Loucy (cell line): ENCODE measurements around the gene HACD3.

Source experiments
- H2AFZ ChIP-seq: fragments of 200-600 bp; sonication (generic); 2 replicates; pipeline ENCODE4 v1.6.0; 2016; ENCODE audit warnings: antibody characterized with exemption, mild to moderate bottlenecking, low read length, moderate library complexity
- H3F3A ChIP-seq: fragments of 200-600 bp; 2 replicates; pipeline ENCODE4 v1.6.0; 2016; ENCODE audit warnings: antibody characterized with exemption, low read depth, mild to moderate bottlenecking
- H3K27me3 ChIP-seq: fragments of 200-600 bp; sonication (generic); 2 replicates; pipeline ENCODE4 v1.6.1; 2014; ENCODE audit warnings: low read length, mild to moderate bottlenecking; ENCODE audit not compliant: insufficient read depth, poor library complexity, severe bottlenecking
- H3K36me3 ChIP-seq: fragments of 200-600 bp; sonication (generic); 2 replicates; pipeline ENCODE4 v1.6.1; 2016; ENCODE audit warnings: low read length; ENCODE audit not compliant: insufficient read depth
- H3K4me1 ChIP-seq: fragments of 200-600 bp; sonication (generic); 2 replicates; pipeline ENCODE4 v1.5.1; 2014; ENCODE audit warnings: low read length, mild to moderate bottlenecking; ENCODE audit not compliant: insufficient read depth, poor library complexity, severe bottlenecking
- H3K4me2 ChIP-seq: fragments of 200-600 bp; sonication (generic); 2 replicates; pipeline ENCODE4 v1.6.0; 2014; ENCODE audit warnings: antibody characterized with exemption, low read length, low read depth, mild to moderate bottlenecking; ENCODE audit not compliant: poor library complexity, severe bottlenecking
- H3K4me3 ChIP-seq: fragments of 200-600 bp; sonication (generic); 2 replicates; pipeline ENCODE4 v1.5.1; 2014; ENCODE audit warnings: low read length, mild to moderate bottlenecking, mixed read lengths; ENCODE audit not compliant: poor library complexity, severe bottlenecking
- H3K79me2 ChIP-seq: fragments of 200-600 bp; sonication (generic); 2 replicates; pipeline ENCODE4 v1.6.1; 2014; ENCODE audit warnings: low read length; ENCODE audit not compliant: insufficient read depth
- H3K9ac ChIP-seq: fragments of 200-600 bp; sonication (generic); 2 replicates; pipeline ENCODE4 v1.6.0; 2014; ENCODE audit warnings: mild to moderate bottlenecking, low read depth, low read length, moderate library complexity; ENCODE audit not compliant: poor library complexity, severe bottlenecking
- H3K9me2 ChIP-seq: fragments of 200-600 bp; sonication (generic); replicated peaks from 2 replicates; pipeline ENCODE4 v1.6.1; 2016; ENCODE audit warnings: low read depth, low read length, mixed read lengths
- H3K9me3 ChIP-seq: fragments of 200-600 bp; sonication (generic); 2 replicates; pipeline ENCODE4 v1.6.1; 2014; ENCODE audit warnings: mild to moderate bottlenecking, antibody characterized with exemption, low read length, low read depth; ENCODE audit not compliant: insufficient read depth
- H4K20me1 ChIP-seq: fragments of 200-600 bp; sonication (generic); 2 replicates; pipeline ENCODE4 v1.6.0; 2014; ENCODE audit warnings: antibody characterized with exemption, low read length, mild to moderate bottlenecking; ENCODE audit not compliant: insufficient read depth, poor library complexity, severe bottlenecking
- EZH2phosphoT487 ChIP-seq: fragments of 200-600 bp; IDR thresholded peaks from 2 replicates; pipeline ENCODE4 v1.6.1; 2018; ENCODE audit warnings: antibody characterized with exemption, mild to moderate bottlenecking, moderate library complexity, borderline replicate concordance
- TF ChIP-seq, protein P1 (sequence below): fragments of 200-600 bp; sonication (generic); conservative IDR thresholded peaks from 2 replicates; pipeline ENCODE4 v1.5.1; 2014; ENCODE audit warnings: mild to moderate bottlenecking, antibody characterized with exemption, low read length

Gene HACD3

DNA sequence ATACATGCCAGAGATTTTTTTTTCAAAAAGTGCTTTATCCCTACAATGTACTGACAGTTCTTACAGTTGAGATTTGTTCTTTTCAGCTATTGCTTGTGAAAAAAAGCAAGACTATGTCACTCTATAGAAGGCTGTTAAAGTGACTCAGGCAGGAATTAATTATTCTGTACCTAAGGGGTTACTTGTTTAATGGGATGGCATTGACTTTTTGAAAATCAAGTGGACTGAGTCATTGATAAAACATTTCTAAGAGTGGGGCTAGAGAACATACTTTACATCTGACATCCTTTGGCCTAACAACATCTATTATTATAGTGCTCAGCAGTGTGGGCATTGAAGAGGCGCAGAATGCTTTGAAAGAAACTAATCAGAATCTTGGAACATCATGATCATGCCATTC lies 46.4 kb downstream of the HACD3 start:
- Histone ChIP-seq H3K9me2 (no peaks in the 10 kb centered on the region), H3K9me3 (no peaks in the 10 kb centered on the region), H3K4me3 (no peak overlapping the region), H3K4me2 (no peak overlapping the region), H3K36me3 (peaks cover 52% of the 10 kb centered on the region), H3F3A (0 out of 2 replicates have a peak, but pooled peaks cover 4% of the 10 kb centered on the region), H4K20me1 (no peaks in the 10 kb centered on the region), H3K79me2 (no peaks in the 10 kb centered on the region), H3K9ac (no peak overlapping the region), H3K4me1 (peaks cover 26% of the 10 kb centered on the region), H2AFZ (no peak overlapping the region), H3K27me3 (no peaks in the 10 kb centered on the region)
- TF ChIP-seq, protein P1, sequence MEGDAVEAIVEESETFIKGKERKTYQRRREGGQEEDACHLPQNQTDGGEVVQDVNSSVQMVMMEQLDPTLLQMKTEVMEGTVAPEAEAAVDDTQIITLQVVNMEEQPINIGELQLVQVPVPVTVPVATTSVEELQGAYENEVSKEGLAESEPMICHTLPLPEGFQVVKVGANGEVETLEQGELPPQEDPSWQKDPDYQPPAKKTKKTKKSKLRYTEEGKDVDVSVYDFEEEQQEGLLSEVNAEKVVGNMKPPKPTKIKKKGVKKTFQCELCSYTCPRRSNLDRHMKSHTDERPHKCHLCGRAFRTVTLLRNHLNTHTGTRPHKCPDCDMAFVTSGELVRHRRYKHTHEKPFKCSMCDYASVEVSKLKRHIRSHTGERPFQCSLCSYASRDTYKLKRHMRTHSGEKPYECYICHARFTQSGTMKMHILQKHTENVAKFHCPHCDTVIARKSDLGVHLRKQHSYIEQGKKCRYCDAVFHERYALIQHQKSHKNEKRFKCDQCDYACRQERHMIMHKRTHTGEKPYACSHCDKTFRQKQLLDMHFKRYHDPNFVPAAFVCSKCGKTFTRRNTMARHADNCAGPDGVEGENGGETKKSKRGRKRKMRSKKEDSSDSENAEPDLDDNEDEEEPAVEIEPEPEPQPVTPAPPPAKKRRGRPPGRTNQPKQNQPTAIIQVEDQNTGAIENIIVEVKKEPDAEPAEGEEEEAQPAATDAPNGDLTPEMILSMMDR: no peak
- TF ChIP-seq EZH2phosphoT487: no peak

DNA sequence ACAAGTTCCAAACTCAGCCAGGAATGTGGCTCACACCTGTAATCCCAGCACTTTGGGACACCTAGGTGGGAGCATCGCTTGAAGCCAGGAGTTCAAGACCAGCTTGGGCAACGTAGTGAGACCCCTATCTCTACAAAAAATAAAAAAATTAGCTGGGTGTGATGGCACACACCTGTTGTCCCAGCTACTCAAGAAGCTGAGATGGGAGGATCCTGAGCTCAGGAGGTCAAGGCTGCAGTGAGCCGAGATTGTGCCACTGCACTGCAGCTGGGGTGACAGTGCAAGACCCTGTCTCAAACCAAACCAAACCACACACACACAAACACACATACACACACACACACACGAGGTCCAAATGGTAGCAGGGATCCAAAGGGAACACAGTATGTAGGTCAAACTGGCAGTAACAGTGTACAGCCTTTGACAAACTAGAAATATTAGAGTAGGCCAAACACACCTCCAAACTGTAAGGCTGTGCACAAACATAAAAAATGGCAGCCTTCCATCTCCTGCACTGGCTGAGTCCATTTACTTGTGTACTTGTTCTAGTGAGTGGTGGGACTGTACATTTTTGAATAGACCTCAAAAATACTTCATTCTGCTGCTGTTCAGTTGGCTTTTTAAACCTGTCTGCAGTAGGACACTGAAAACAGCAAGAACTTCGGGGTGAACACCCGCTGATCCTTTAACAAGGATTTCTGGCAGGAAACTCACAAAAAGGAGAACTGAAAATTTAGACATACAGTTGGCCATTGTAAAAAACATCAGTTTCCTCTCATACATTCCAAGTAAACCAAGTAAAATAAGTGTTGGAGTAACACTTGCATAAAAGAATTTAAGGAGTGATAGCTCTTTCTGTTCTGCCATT lies 47.1 kb downstream of the HACD3 start:
- TF ChIP-seq, protein P1: no peak
- TF ChIP-seq EZH2phosphoT487: no peak
- H3K9me2 ChIP-seq: no peaks in the 10 kb centered on the region
- H3K9me3 ChIP-seq: no peaks in the 10 kb centered on the region
- H3K27me3 ChIP-seq: no peaks in the 10 kb centered on the region
- H4K20me1 ChIP-seq: no peaks in the 10 kb centered on the region
- H2AFZ ChIP-seq: no peak overlapping the region
- H3K36me3 ChIP-seq: peaks cover 45% of the 10 kb centered on the region
- no peak overlapping the region for H3K4me3 ChIP-seq
- no peak overlapping the region for H3K4me2 ChIP-seq
- H3F3A ChIP-seq: 0 out of 2 replicates have a peak, but pooled peaks cover 4% of the 10 kb centered on the region
- H3K4me1 ChIP-seq: peaks cover 33% of the 10 kb centered on the region
- no peak overlapping the region for H3K9ac ChIP-seq
- no peaks in the 10 kb centered on the region for H3K79me2 ChIP-seq

DNA sequence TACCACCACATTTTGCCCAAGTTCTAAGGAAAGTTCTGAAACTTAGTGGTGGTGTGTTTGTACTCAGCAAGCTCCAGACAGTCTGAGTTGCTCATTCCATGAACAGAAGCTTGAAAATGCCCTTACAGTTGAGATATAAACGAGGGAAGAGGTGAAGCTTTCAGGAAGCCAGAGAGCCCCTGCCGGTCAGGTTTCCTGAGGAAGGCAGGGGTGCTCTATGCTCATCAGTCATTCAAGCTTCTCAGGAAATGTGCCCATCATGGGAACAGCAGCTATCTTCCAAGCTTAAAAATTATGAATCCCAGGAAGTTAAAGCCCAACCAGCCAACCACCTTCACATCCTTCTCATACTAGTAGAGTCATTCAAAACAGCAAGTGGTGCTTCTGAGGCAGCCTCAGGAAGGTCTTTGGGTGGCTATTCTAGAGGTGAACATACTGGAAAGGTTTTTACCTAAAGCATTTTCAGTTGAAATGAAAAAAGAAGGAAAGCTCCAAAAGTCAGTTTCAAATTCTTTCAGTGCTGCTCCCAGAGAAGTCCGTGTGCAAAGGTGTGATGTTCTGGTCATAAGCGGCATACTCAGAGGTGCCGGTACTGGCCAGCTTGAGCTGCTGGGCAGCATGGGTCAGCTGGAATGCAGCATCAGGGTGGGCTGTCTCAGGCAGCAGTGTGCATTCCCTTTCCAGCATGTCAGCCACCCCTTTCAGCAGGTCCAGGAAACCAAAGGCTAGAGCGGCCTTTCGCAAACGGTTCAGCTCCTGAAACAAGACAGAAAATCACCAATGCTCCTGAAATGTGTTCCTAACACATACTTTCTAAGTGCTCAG lies 48.9 kb downstream of the HACD3 start:
- no peaks in the 10 kb centered on the region for H3K79me2 ChIP-seq
- peaks cover 43% of the 10 kb centered on the region for H3K36me3 ChIP-seq
- H3K27me3 ChIP-seq: no peaks in the 10 kb centered on the region
- H3K9ac ChIP-seq: no peak overlapping the region
- H3K4me2 ChIP-seq: peak overlapping the region; percentile 0
- TF ChIP-seq, protein P1: no peak
- no peak for TF ChIP-seq EZH2phosphoT487
- H3K9me2 ChIP-seq: no peaks in the 10 kb centered on the region
- H4K20me1 ChIP-seq: no peaks in the 10 kb centered on the region
- H3K9me3 ChIP-seq: no peaks in the 10 kb centered on the region
- H2AFZ ChIP-seq: no peak overlapping the region
- H3F3A ChIP-seq: no peaks in the 10 kb centered on the region
- H3K4me3 ChIP-seq: no peak overlapping the region
- H3K4me1 ChIP-seq: peaks cover 43% of the 10 kb centered on the region
